ENCODE measurements around the gene LMO7.

DNA sequence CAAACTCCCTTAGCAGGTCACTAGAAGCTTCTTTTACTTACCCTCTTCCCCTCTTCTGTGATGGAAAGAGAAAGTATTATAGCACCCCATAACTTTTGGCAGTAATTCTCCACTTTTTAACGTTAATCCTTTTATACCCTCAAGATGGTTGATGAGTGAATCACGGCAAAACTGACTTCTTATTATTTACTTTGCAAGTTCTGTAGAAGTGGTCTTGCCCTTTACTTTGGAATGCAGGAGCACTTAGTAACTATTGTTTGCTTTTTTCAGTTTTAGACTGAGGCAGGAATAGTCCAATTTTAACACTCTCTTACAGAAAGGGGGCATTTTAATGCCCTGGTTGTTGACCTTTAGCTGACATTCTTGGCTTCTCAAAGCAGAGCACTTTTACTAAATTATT, 260.1 kb downstream of the LMO7 start:
- no peak for TF ChIP-seq POLR2A (IDR thresholded peaks at IDR 0.05)
- no peak for TF ChIP-seq POLR2AphosphoS5 (IDR thresholded peaks at IDR 0.05)
